SU-DHL-6 (cell line): ENCODE results near the gene LINGO1.

ENCODE experiments used
- EZH2phosphoT487 ChIP-seq: fragments of 200-600 bp; sonication (generic), shearing (Covaris generic); conservative IDR thresholded peaks from 2 replicates; pipeline ENCODE4 v1.6.1; 2018; ENCODE audit warnings: mild to moderate bottlenecking, antibody characterized with exemption, low read length, moderate library complexity, mixed read lengths
- TF ChIP-seq, protein P1 (sequence below): fragments of 200-600 bp; sonication (generic); IDR thresholded peaks from one replicate; pipeline ENCODE4 v1.5.1; 2017; ENCODE audit warnings: antibody characterized with exemption, mild to moderate bottlenecking, low read length, moderate library complexity; ENCODE audit not compliant: insufficient read depth, poor library complexity, severe bottlenecking

DNA sequence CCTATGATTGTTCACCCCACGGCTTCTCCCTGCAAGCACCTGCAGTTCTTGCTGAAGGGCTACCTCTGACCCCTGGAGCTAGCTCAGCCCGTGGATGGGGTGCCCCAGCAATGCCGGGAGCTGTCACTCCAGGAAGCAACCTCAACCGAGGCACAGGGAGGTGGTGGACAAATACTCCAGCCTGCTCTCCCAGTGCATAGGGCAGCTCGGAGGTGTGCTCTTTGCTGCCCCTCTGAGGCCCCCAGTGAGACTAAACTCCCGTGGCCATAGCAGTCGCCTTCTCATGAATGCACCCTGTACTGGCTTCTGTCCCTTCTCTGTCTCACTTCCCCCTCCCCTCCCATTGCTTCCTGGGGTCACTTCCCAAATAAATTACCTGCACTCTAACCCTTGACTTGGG lies 48.5 kb downstream of the LINGO1 start:
- TF ChIP-seq, protein P1, sequence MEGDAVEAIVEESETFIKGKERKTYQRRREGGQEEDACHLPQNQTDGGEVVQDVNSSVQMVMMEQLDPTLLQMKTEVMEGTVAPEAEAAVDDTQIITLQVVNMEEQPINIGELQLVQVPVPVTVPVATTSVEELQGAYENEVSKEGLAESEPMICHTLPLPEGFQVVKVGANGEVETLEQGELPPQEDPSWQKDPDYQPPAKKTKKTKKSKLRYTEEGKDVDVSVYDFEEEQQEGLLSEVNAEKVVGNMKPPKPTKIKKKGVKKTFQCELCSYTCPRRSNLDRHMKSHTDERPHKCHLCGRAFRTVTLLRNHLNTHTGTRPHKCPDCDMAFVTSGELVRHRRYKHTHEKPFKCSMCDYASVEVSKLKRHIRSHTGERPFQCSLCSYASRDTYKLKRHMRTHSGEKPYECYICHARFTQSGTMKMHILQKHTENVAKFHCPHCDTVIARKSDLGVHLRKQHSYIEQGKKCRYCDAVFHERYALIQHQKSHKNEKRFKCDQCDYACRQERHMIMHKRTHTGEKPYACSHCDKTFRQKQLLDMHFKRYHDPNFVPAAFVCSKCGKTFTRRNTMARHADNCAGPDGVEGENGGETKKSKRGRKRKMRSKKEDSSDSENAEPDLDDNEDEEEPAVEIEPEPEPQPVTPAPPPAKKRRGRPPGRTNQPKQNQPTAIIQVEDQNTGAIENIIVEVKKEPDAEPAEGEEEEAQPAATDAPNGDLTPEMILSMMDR = no peak
- TF ChIP-seq EZH2phosphoT487 = no peak
